ENCODE results near the gene UTS2R. TPM values are rescaled to one million over a fixed set of nuclear protein-coding genes. Genes with fewer than 3 reads are reported as not detected.

The UTS2R gene
- total and polyA plus RNA-seq, 2 of the 4 experiments (the other 2 are of a cell fraction): not detected

DNA sequence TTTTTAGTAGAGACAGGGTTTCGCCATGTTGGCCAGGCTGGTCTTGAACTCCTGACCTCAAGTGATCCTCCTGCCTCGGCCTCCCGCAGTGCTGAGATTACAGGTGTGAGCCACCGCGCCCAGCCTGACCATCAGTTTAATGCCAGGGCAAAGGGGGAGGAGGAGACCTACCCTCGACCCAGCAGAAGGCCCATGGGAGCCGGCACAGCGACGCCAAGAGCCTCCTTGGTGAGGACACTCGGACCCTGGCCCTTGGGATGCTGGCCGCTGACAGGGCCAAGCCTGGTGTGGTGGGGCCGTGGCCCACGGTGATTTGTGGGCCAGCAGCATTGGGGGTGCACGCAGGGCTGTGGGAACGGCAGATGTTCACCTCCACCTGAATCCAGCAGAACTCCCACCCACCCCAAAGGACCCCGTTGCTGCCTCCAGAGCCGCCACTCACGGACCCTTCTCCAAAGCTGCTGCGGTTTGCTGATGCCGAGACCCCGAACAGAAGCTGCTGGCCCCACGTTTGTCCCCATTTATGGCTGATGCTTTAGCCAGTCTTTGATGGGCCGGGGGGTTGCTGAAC is 20.0 kb downstream of the UTS2R start:
- H4K8ac ChIP-seq (ENCODE audit: low read depth in 2 of 2, low read length in 2 of 2): no peak overlapping the region
- in situ Hi-C loops (cut with MboI; ENCODE audit: low sequenced_read_pairs): no loop called here
- no peak overlapping the region for H2BK20ac ChIP-seq (ENCODE audit: low read depth, low read length)
- H3K9ac ChIP-seq (ENCODE audit: low read depth, low read length): no peak overlapping the region
- intact Hi-C loops (cut with micrococcal nuclease): no loop called here
- no peak overlapping the region for H4K91ac ChIP-seq (ENCODE audit: insufficient read depth, low read depth, low read length)
- H3K4ac ChIP-seq (ENCODE audit: low read depth, low read length): no peak overlapping the region
- dilution Hi-C loops (cut with HindIII; ENCODE audit: low sequenced_read_pairs, unreplicated experiment): no loop called here
- no peak overlapping the region for H2BK15ac ChIP-seq (ENCODE audit: low read depth, low read length)
- no peak overlapping the region for H3K23ac ChIP-seq (ENCODE audit: low read depth, low read length)
- POLR2A ChIA-PET (ENCODE audit: unreplicated experiment): no interaction called here
- CTCF ChIA-PET: no interaction called here
- H3K4me3 ChIP-seq (ENCODE audit: insufficient read depth, low read depth, low read length): no peak overlapping the region
- ATAC-seq (ENCODE audit: low read depth) (no peak), DNase-seq (no peak)
- no peak overlapping the region for H2AK9ac ChIP-seq (replicated peaks; ENCODE audit: low read depth, low read length, poor library complexity)
- H3K36me3 ChIP-seq (ENCODE audit: control insufficient read depth, insufficient read depth, low read length): peaks cover 10% of the 10 kb centered on the region; the same call in 1 of the 2 replicates
- H3K4me1 ChIP-seq (ENCODE audit: control insufficient read depth, insufficient read depth, low read length): peaks cover under 1% of the 10 kb centered on the region; the same call in 1 of the 2 replicates
- no peak overlapping the region for H2BK120ac ChIP-seq (ENCODE audit: low read depth, low read length)
- H3K79me1 ChIP-seq (ENCODE audit: low read depth in 1 of 2, low read length in 2 of 2): no peaks in the 10 kb centered on the region
- WGBS, 2 experiments (ENCODE audit: extremely low coverage in 2 of 2, insufficient read length in 1 of 2): 92% methylated on average over 8 of the region's 23 CpGs; no CpG with 5 or more reads in 1 of the 2 experiments
- TF ChIP-seq, protein P1, sequence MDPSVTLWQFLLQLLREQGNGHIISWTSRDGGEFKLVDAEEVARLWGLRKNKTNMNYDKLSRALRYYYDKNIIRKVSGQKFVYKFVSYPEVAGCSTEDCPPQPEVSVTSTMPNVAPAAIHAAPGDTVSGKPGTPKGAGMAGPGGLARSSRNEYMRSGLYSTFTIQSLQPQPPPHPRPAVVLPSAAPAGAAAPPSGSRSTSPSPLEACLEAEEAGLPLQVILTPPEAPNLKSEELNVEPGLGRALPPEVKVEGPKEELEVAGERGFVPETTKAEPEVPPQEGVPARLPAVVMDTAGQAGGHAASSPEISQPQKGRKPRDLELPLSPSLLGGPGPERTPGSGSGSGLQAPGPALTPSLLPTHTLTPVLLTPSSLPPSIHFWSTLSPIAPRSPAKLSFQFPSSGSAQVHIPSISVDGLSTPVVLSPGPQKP (IDR thresholded peaks at IDR 0.05; ENCODE audit: borderline replicate concordance, low read depth, low read length): no peak
- TF ChIP-seq, protein P2, sequence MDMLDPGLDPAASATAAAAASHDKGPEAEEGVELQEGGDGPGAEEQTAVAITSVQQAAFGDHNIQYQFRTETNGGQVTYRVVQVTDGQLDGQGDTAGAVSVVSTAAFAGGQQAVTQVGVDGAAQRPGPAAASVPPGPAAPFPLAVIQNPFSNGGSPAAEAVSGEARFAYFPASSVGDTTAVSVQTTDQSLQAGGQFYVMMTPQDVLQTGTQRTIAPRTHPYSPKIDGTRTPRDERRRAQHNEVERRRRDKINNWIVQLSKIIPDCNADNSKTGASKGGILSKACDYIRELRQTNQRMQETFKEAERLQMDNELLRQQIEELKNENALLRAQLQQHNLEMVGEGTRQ (IDR thresholded peaks at IDR 0.05; ENCODE audit: low read depth, low read length): no peak
- TF ChIP-seq CHD1 (IDR thresholded peaks at IDR 0.05; ENCODE audit: low read depth, low read length) (no peak), MXI1 (IDR thresholded peaks at IDR 0.05; ENCODE audit: borderline replicate concordance, low read depth, low read length) (no peak), NFE2L2 (IDR thresholded peaks at IDR 0.05; ENCODE audit: low read depth, low read length) (no peak), CEBPB (IDR thresholded peaks at IDR 0.05; ENCODE audit: low read depth, low read length) (no peak), RCOR1 (IDR thresholded peaks at IDR 0.05; ENCODE audit: insufficient replicate concordance, low read length) (no peak), FOS (IDR thresholded peaks at IDR 0.05; ENCODE audit: low read depth, low read length) (no peak), RFX5 (IDR thresholded peaks at IDR 0.05; ENCODE audit: low read depth, low read length) (no peak), BHLHE40 (IDR thresholded peaks at IDR 0.05; ENCODE audit: low read depth, low read length) (no peak), MAFK (IDR thresholded peaks at IDR 0.05; ENCODE audit: low read depth, low read length) (no peak), POLR2A (IDR thresholded peaks at IDR 0.05; ENCODE audit: low read depth, low read length) (no peak), SMC3 (IDR thresholded peaks at IDR 0.05; ENCODE audit: low read depth, low read length) (no peak), MAZ (IDR thresholded peaks at IDR 0.05; ENCODE audit: borderline replicate concordance, low read depth, low read length) (no peak), RAD21 (IDR thresholded peaks at IDR 0.05; ENCODE audit: low read length) (no peak)
- TF ChIP-seq, protein P3, sequence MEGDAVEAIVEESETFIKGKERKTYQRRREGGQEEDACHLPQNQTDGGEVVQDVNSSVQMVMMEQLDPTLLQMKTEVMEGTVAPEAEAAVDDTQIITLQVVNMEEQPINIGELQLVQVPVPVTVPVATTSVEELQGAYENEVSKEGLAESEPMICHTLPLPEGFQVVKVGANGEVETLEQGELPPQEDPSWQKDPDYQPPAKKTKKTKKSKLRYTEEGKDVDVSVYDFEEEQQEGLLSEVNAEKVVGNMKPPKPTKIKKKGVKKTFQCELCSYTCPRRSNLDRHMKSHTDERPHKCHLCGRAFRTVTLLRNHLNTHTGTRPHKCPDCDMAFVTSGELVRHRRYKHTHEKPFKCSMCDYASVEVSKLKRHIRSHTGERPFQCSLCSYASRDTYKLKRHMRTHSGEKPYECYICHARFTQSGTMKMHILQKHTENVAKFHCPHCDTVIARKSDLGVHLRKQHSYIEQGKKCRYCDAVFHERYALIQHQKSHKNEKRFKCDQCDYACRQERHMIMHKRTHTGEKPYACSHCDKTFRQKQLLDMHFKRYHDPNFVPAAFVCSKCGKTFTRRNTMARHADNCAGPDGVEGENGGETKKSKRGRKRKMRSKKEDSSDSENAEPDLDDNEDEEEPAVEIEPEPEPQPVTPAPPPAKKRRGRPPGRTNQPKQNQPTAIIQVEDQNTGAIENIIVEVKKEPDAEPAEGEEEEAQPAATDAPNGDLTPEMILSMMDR (conservative IDR thresholded peaks at IDR 0.05; ENCODE audit: low read depth, low read length): no peak
- H3K18ac ChIP-seq (ENCODE audit: low read depth, low read length): no peak overlapping the region
- BruUV-seq (replicated peaks): no TSS peak
- H3K9me1 ChIP-seq (ENCODE audit: insufficient read depth, low read length): no peaks in the 10 kb centered on the region
- no peak overlapping the region for H3K27ac ChIP-seq (ENCODE audit: insufficient read depth, low read length)
- H3K9me3 ChIP-seq (ENCODE audit: control insufficient read depth, insufficient read depth, low read length): no peaks in the 10 kb centered on the region
- H3K56ac ChIP-seq (ENCODE audit: extremely low read depth, insufficient read depth, low read length): no peak overlapping the region
- H2AK5ac ChIP-seq (ENCODE audit: low read depth, low read length): no peak overlapping the region
- H3K27me3 ChIP-seq (ENCODE audit: control insufficient read depth, insufficient read depth, low read length): peaks cover 13% of the 10 kb centered on the region
- H4K20me1 ChIP-seq (ENCODE audit: insufficient read depth, low read length): peaks cover 1% of the 10 kb centered on the region
- H3K14ac ChIP-seq (replicated peaks; ENCODE audit: low read depth, low read length): no peak overlapping the region
- H2BK5ac ChIP-seq (ENCODE audit: low read depth, low read length, poor library complexity, severe bottlenecking): no peak overlapping the region
- no peak overlapping the region for H2AFZ ChIP-seq (replicated peaks; ENCODE audit: low read length, poor library complexity)
- no peak overlapping the region for H3K4me2 ChIP-seq (ENCODE audit: low read depth, low read length)
- no peak overlapping the region for H4K5ac ChIP-seq (ENCODE audit: low read depth, low read length)

Data from IMR-90 (cell line).